WTC11 (cell line): ENCODE results near the gene MRPS22. TPM values are rescaled to one million over a fixed set of nuclear protein-coding genes. Genes with fewer than 3 reads are reported as not detected.

ENCODE experiments used
- ATAC-seq: fragments of 200-7000 bp; cut with Tn5 transposase; 2 replicates; pipeline ENCODE4 v1.10.0; 2021; ENCODE audit warnings: mild to moderate bottlenecking, moderate library complexity
- CTCF ChIA-PET: fragments of 300-600 bp; sonication (Branson Sonifier 250); formaldehyde crosslinking; loops from one replicate; lab custom pipeline; 2021; ENCODE audit warnings: antibody characterized with exemption; lab: Charles Lee
- POLR2A ChIA-PET: fragments of 350-600 bp; sonication (Branson Sonifier 250); formaldehyde crosslinking; loops from one replicate; lab custom pipeline; 2021; ENCODE audit warnings: antibody characterized with exemption; lab: Charles Lee
- DNase-seq: peaks from one replicate; pipeline ENCODE4 v3.0.0; 2021; ENCODE audit warnings: low spot score
- H3K27ac Mint-ChIP-seq: 2 replicates; pipeline ENCODE4 v1.8.0; 2021; ENCODE audit warnings: mixed read lengths
- H3K27me3 Mint-ChIP-seq: 2 replicates; pipeline ENCODE4 v1.8.0; 2021; ENCODE audit warnings: low read depth, mild to moderate bottlenecking, moderate library complexity, mixed read lengths
- H3K36me3 Mint-ChIP-seq: 2 replicates; pipeline ENCODE4 v1.8.0; 2021; ENCODE audit warnings: mixed read lengths
- H3K4me1 Mint-ChIP-seq: 2 replicates; pipeline ENCODE4 v1.8.0; 2022; ENCODE audit warnings: mixed read lengths
- H3K4me3 Mint-ChIP-seq: 2 replicates; pipeline ENCODE4 v1.8.0; 2021; ENCODE audit warnings: mild to moderate bottlenecking, moderate library complexity, mixed read lengths
- H3K9me3 Mint-ChIP-seq: 2 replicates; pipeline ENCODE4 v1.8.0; 2021; ENCODE audit warnings: mixed read lengths
- CDX4 ChIP-seq: fragments of 250-450 bp; sonication (Bioruptor Pico); IDR thresholded peaks from 2 replicates; pipeline ENCODE4 v1.9.0; 2021; ENCODE audit warnings: moderate library complexity, mild to moderate bottlenecking, inconsistent platforms, borderline replicate concordance
- E2F4 ChIP-seq: sonication (generic); formaldehyde crosslinking; IDR thresholded peaks from 2 replicates; pipeline ENCODE4 v1.8.1; 2022; ENCODE audit warnings: low read depth, mild to moderate bottlenecking, moderate library complexity, missing genetic modification reagents, borderline replicate concordance
- ESRRA ChIP-seq: sonication (generic); formaldehyde crosslinking; IDR thresholded peaks from 2 replicates; pipeline ENCODE4 v1.8.1; 2022; ENCODE audit warnings: mild to moderate bottlenecking, missing genetic modification reagents, borderline replicate concordance
- MXD4 ChIP-seq: fragments of 250-450 bp; sonication (Bioruptor Pico); IDR thresholded peaks from 2 replicates; pipeline ENCODE4 v1.8.0; 2021; ENCODE audit warnings: mild to moderate bottlenecking, moderate library complexity, borderline replicate concordance
- NR1H2 ChIP-seq: sonication (generic); formaldehyde crosslinking; IDR thresholded peaks from 2 replicates; pipeline ENCODE4 v1.9.0; 2021; ENCODE audit warnings: mild to moderate bottlenecking, moderate library complexity, missing genetic modification reagents
- OVOL2 ChIP-seq: fragments of 250-450 bp; sonication (Bioruptor Pico); IDR thresholded peaks from 2 replicates; pipeline ENCODE4 v1.9.0; 2021; ENCODE audit warnings: mild to moderate bottlenecking, borderline replicate concordance
- PRDM15 ChIP-seq: sonication (generic); formaldehyde crosslinking; IDR thresholded peaks from 2 replicates; pipeline ENCODE4 v1.8.0; 2022; ENCODE audit warnings: missing genetic modification reagents
- PREB ChIP-seq: sonication (generic); formaldehyde crosslinking; IDR thresholded peaks from 2 replicates; pipeline ENCODE4 v1.8.1; 2022; ENCODE audit warnings: mild to moderate bottlenecking, missing genetic modification reagents, moderate library complexity, borderline replicate concordance
- STAT6 ChIP-seq: sonication (generic); formaldehyde crosslinking; conservative IDR thresholded peaks from 2 replicates; pipeline ENCODE4 v1.8.1; 2023; ENCODE audit warnings: mild to moderate bottlenecking, low read depth, missing genetic modification reagents, moderate library complexity
- TEAD4 ChIP-seq: sonication (generic); formaldehyde crosslinking; IDR thresholded peaks from 2 replicates; pipeline ENCODE4 v1.8.0; 2022; ENCODE audit warnings: mild to moderate bottlenecking, missing genetic modification reagents
- ZBTB43 ChIP-seq: sonication (generic); formaldehyde crosslinking; IDR thresholded peaks from 2 replicates; pipeline ENCODE4 v1.8.1; 2023; ENCODE audit warnings: mild to moderate bottlenecking, missing genetic modification reagents
- ZMAT4 ChIP-seq: fragments of 250-450 bp; sonication (Bioruptor Pico); IDR thresholded peaks from 2 replicates; pipeline ENCODE4 v1.9.0; 2021; ENCODE audit warnings: mild to moderate bottlenecking
- ZNF532 ChIP-seq: fragments of 250-450 bp; sonication (Bioruptor Pico); IDR thresholded peaks from 2 replicates; pipeline ENCODE4 v1.9.0; 2021; ENCODE audit warnings: mild to moderate bottlenecking, borderline replicate concordance
- ZNF671 ChIP-seq: fragments of 250-450 bp; sonication (Bioruptor Pico); IDR thresholded peaks from 2 replicates; pipeline ENCODE4 v1.8.0; 2021; ENCODE audit warnings: mild to moderate bottlenecking
- total RNA-seq: library from RNA; stranded (reverse); gene quantifications from 3 replicates; pipeline ENCODE4 v1.2.3, GENCODE V29; 2021

The MRPS22 gene
- total RNA-seq, 1 experiment from 2014 or later = 44.6 TPM

- Mint-ChIP-seq H3K4me1 (peaks cover 4% of the 10 kb centered on the region; the same call in 1 of the 2 replicates), H3K27ac (no peak overlapping the region), H3K9me3 (no peaks in the 10 kb centered on the region), H3K27me3 (peaks cover 50% of the 10 kb centered on the region), H3K36me3 (no peaks in the 10 kb centered on the region), H3K4me3 (no peak overlapping the region)
- TF ChIP-seq ZNF671 (CRISPR knock-in tag) (no peak), PREB (no peak), MXD4 (CRISPR knock-in tag) (no peak), OVOL2 (no peak), ZNF532 (no peak), E2F4 (CRISPR knock-in tag) (no peak), STAT6 (CRISPR knock-in tag) (no peak), NR1H2 (no peak), ZBTB43 (no peak), PRDM15 (CRISPR knock-in tag) (no peak), CDX4 (no peak), TEAD4 (CRISPR knock-in tag) (no peak), ESRRA (CRISPR knock-in tag) (no peak), ZMAT4 (CRISPR knock-in tag) (no peak)
- no peak for DNase-seq
- POLR2A ChIA-PET = interaction anchor here (0.6 kb wide), 1 partner anchor 483 kb away, joined by 3 read pairs; no protein-coding TSS in a partner anchor
- CTCF ChIA-PET = interaction anchor here (1.9 to 2.3 kb wide), 3 partner anchors 10 to 216 kb away, joined by 7 to 62 read pairs (median 43); no protein-coding TSS in a partner anchor
- ATAC-seq = no peak
Observed at GRCh38 chr3:139327861-139328260, 16.0 kb upstream of the MRPS22 start.
